ENCODE data around the gene DTD1.

GRCh38 chr20:18678549-18679419 lies 90.9 kb downstream of the DTD1 start:
- TF ChIP-seq CTCF (IDR thresholded peaks at IDR 0.05; ENCODE audit: low read depth, low read length) (no peak), MAX (IDR thresholded peaks at IDR 0.05; ENCODE audit: low read depth, low read length) (no peak)
